Kidney epithelial cell (primary cell): ENCODE results near the gene SFMBT1. TPM values are rescaled to one million over a fixed set of nuclear protein-coding genes. Genes with fewer than 3 reads are reported as not detected.

Experiments
- DNase-seq: peaks from one replicate; pipeline ENCODE4 v3.0.0-alpha.2; 2010; ENCODE audit warnings: low read depth
- H3K27me3 ChIP-seq: 2 replicates; pipeline ENCODE4 v1.6.0; 2011; ENCODE audit warnings: low read length; ENCODE audit not compliant: control insufficient read depth, insufficient read depth
- H3K36me3 ChIP-seq: 2 replicates; pipeline ENCODE4 v1.5.1; 2011; ENCODE audit warnings: low read length; ENCODE audit not compliant: control insufficient read depth, insufficient read depth
- H3K4me3 ChIP-seq: 2 replicates; pipeline ENCODE4 v1.5.1; 2011; ENCODE audit warnings: low read depth, mild to moderate bottlenecking, control low read depth, low read length
- CTCF ChIP-seq: IDR thresholded peaks from 2 replicates; pipeline ENCODE4 v1.5.1; 2011; ENCODE audit warnings: mild to moderate bottlenecking, moderate library complexity, low read length, control low read depth, inconsistent platforms; ENCODE audit not compliant: insufficient read depth, poor library complexity, severe bottlenecking
- total RNA-seq: library from RNA; depleted of rRNA; stranded (reverse); fragments of >200 nt; gene quantifications from 2 replicates; pipeline ENCODE4 v1.2.3, GENCODE V29; 2015

SFMBT1 gene
- total RNA-seq, 1 donor from 2014 or later = 15.6 TPM

DNA sequence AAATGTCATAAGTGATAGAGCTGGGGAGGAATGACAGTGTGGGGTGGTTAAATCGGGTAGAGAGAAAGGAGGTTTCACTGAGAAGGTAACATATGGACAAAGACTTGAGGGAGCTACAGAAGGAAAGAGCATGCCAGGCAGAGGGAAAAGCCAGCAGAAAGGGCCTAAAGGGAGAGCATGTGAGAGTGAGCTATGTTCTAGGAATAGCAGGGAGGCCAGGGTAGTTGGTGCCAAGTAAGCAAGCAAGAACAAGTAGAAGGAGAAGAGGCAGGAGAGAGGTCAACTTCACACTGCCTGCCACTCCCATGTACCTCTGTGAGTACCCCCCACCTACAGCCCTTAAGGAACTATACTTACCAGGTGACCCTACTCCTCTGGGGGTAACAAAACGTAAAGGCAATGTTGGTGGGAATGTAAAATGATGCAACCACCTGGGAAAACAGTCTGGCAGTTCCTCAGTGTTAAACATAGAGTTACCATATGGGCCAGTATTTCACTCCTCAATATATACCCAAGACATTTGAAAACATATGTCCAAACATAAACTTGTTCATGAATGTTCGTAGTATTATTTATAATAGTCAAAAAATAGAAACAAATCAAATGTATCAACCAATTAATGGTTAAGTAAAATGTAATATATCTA, 67.6 kb downstream of the SFMBT1 start:
- H3K36me3 ChIP-seq = no peaks in the 10 kb centered on the region
- DNase-seq = no peak
- TF ChIP-seq CTCF = no peak
- H3K4me3 ChIP-seq = no peak overlapping the region
- no peaks in the 10 kb centered on the region for H3K27me3 ChIP-seq

DNA sequence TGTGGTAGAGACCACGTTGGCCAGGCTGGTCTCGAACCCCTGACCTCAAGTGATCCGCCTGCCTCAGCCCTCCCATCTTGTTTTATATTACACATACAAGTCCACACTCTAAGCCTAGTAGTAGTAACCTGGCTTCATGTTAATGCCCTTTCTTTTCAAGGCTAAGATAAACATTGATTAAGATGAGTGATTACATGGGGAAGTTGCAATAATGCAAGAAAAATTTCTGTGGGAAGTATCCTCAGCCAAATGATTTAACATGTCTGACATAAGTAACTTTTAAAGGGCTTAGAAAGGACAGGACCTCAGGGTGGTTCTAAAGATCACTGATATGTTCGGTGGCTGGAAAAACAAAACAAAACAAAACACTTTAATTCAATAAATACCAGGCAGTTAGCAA, 72.1 kb downstream of the SFMBT1 start:
- no peak for DNase-seq
- H3K4me3 ChIP-seq = no peak overlapping the region
- no peak for TF ChIP-seq CTCF
- H3K27me3 ChIP-seq = no peaks in the 10 kb centered on the region
- no peaks in the 10 kb centered on the region for H3K36me3 ChIP-seq

- Histone ChIP-seq H3K27me3 (no peaks in the 10 kb centered on the region), H3K36me3 (no peaks in the 10 kb centered on the region)
These were observed 74.0 kb downstream of the SFMBT1 start for GRCh38 chr3:52971895-52972294.

DNA sequence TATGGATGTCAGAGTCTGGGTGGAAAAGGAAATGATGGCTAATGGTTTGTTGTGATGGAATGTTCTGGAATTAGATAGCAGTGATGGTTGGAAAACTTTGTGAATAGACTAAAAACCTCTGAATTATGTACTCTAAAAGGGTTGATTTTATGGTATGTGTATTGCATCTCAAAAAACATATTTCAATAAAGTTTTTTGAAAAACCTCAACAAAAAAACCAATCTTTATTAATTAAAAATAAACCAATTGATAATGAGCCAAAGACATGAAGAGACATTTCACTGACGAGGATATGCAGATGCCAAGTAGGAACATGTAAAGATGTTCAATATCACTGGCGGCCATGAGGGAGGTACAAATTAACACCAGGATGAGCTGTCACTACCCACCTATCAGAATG, 78.5 kb downstream of the SFMBT1 start:
- Histone ChIP-seq H3K4me3 (no peak overlapping the region), H3K27me3 (no peaks in the 10 kb centered on the region), H3K36me3 (no peaks in the 10 kb centered on the region)
- TF ChIP-seq CTCF = no peak
- no peak for DNase-seq

More at GRCh38 chr3:52971895-52972294, 74.0 kb downstream of the SFMBT1 start:
- no peak overlapping the region for H3K4me3 ChIP-seq
- TF ChIP-seq CTCF = no peak
- DNase-seq = no peak

DNA sequence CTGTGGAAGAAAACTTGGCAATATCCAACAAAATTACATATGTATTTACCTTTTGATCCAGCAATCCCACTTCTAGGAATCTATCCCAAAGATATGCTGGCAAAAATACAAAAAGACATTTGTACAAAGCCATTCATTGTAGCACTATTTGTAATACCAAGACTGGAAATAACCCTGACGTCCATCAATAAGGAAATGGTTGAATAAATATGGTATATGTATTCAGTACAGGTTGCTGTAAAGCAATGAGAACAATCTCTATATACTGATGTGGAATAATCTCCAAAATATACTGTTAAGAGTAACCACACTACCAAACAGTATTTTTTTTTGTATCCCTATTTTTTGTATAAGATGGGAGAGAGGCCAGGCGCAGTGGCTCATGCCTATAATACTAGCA, 83.7 kb downstream of the SFMBT1 start:
- no peak for TF ChIP-seq CTCF
- H3K27me3 ChIP-seq = no peaks in the 10 kb centered on the region
- DNase-seq = no peak
- no peak overlapping the region for H3K4me3 ChIP-seq
- H3K36me3 ChIP-seq = no peaks in the 10 kb centered on the region

DNA sequence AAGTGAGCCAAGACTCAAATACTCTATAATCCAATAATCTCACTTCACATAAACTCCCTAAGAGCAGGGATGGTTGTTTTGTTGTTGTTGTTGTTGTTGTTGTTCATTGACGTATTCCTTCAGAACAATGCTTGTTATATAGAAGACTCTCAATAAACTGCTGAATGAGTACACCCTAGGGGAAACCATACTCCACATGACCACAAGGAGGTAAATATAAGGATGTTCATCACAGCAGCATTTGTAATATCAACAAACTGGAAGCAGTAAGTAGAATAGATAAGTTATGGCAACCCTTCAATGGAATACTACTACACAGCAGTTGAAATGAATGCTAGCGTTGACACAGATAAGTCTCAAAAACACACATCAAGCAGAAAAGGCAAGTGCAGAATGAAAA, 86.1 kb downstream of the SFMBT1 start:
- H3K36me3 ChIP-seq = no peaks in the 10 kb centered on the region
- TF ChIP-seq CTCF = no peak
- DNase-seq = no peak
- no peaks in the 10 kb centered on the region for H3K27me3 ChIP-seq
- H3K4me3 ChIP-seq = no peak overlapping the region
